Inflammatory macrophage (primary cell): ENCODE data around the gene ACSF3.
A peak's percentile ranks its signal among the peaks of the same experiment; 100 is the strongest.
"Not testable (repeated sequence)": the region's sequence is repeated elsewhere in the genome, so short reads cannot be mapped to it uniquely, and the experiment has no call there.

ENCODE experiments used
- DNase-seq, 2 donors: peaks; one replicate each; pipeline ENCODE4 v3.0.0-alpha.2; 2020 to 2022

The ACSF3 gene

GRCh38 chr16:89161763-89162713, 68.4 kb downstream of the ACSF3 start:
- DNase-seq: no peak

- DNase-seq: no peak
Measured at GRCh38 chr16:89163297-89163696, 69.6 kb downstream of the ACSF3 start.

- no peak for DNase-seq
Measured at GRCh38 chr16:89164436-89164835, 70.8 kb downstream of the ACSF3 start.

GRCh38 chr16:89164847-89165680, 71.4 kb downstream of the ACSF3 start:
- DNase-seq: no peak

- not testable (repeated sequence) for DNase-seq
Measured at GRCh38 chr16:89165681-89165979, 72.0 kb downstream of the ACSF3 start.

GRCh38 chr16:89166696-89167424, 73.2 kb downstream of the ACSF3 start:
- no peak for DNase-seq

GRCh38 chr16:89167425-89167941, 73.8 kb downstream of the ACSF3 start:
- peak; percentile 78 to 82 for DNase-seq

GRCh38 chr16:89168381-89169189, 74.9 kb downstream of the ACSF3 start:
- DNase-seq: no peak

GRCh38 chr16:89169778-89170177, 76.1 kb downstream of the ACSF3 start:
- no peak for DNase-seq

- DNase-seq: no peak
Measured at GRCh38 chr16:89170346-89171215, 76.9 kb downstream of the ACSF3 start.

- DNase-seq: peak; percentile 88 to 89
Measured at GRCh38 chr16:89171216-89172170, 77.8 kb downstream of the ACSF3 start, which contains the start of gene CDH15. Gene CDH15, plus strand, starts transcription at chr16:89171748. Its CDS starts 84 bp downstream, at chr16:89171832.

- no peak for DNase-seq
Measured at GRCh38 chr16:89172171-89172527, 78.5 kb downstream of the ACSF3 start.

- DNase-seq: no peak
Measured at GRCh38 chr16:89172528-89173173, 79.0 kb downstream of the ACSF3 start.

- DNase-seq: no peak
Measured at GRCh38 chr16:89173174-89173921, 79.7 kb downstream of the ACSF3 start.

- no peak for DNase-seq
Measured at GRCh38 chr16:89174055-89174827, 80.6 kb downstream of the ACSF3 start.

- no peak for DNase-seq
Measured at GRCh38 chr16:89174877-89175276, 81.2 kb downstream of the ACSF3 start.
